Measurements from ENCODE around the gene EXD3.

EXD3 gene

GRCh38 chr9:137266585-137267453 is 156.1 kb downstream of the EXD3 start:
- peak overlapping the region; percentile 99 for H3K27ac ChIP-seq
- no peak for TF ChIP-seq CTCF (conservative IDR thresholded peaks at IDR 0.05)

- H3K27ac ChIP-seq, result peak overlapping the region; percentile 99
- no peak for TF ChIP-seq CTCF (conservative IDR thresholded peaks at IDR 0.05)
Observed at GRCh38 chr9:137266162-137266527, 156.8 kb downstream of the EXD3 start.

- peak overlapping the region; percentile 99 for H3K27ac ChIP-seq
- TF ChIP-seq CTCF (conservative IDR thresholded peaks at IDR 0.05), result no peak
Observed at GRCh38 chr9:137265496-137266161, 157.3 kb downstream of the EXD3 start.

GRCh38 chr9:137264067-137264466 is 158.9 kb downstream of the EXD3 start:
- no peak for TF ChIP-seq CTCF (conservative IDR thresholded peaks at IDR 0.05)

GRCh38 chr9:137263506-137263905 is 159.5 kb downstream of the EXD3 start:
- TF ChIP-seq CTCF (conservative IDR thresholded peaks at IDR 0.05), result no peak
- peak overlapping the region; percentile 18 for H3K27ac ChIP-seq

More at GRCh38 chr9:137264067-137264466, 158.9 kb downstream of the EXD3 start:
- peak overlapping the region; percentile 18 for H3K27ac ChIP-seq

- TF ChIP-seq CTCF (conservative IDR thresholded peaks at IDR 0.05), result no peak
- H3K27ac ChIP-seq, result peak overlapping the region; percentile 22; the same call in 1 of the 2 replicates
Observed at GRCh38 chr9:137262909-137263285, 160.1 kb downstream of the EXD3 start.

GRCh38 chr9:137262173-137262908 is 160.6 kb downstream of the EXD3 start:
- H3K27ac ChIP-seq, result peak overlapping the region; percentile 22; the same call in 1 of the 2 replicates
- TF ChIP-seq CTCF (conservative IDR thresholded peaks at IDR 0.05), result peak; percentile 80

Data from VCaP (cell line).